ACC112 (cell line): ENCODE results near the gene ZMYM4.

Experiments used
- H2AFZ ChIP-seq: fragments of 200-600 bp; sonication (generic); one replicate; pipeline ENCODE4 v1.6.0; 2017; ENCODE audit warnings: antibody characterized with exemption, low read length; ENCODE audit not compliant: unreplicated experiment
- H3K27ac ChIP-seq: fragments of 200-600 bp; sonication (generic); 2 replicates; pipeline ENCODE4 v1.5.1; 2014; ENCODE audit warnings: low read depth, mild to moderate bottlenecking, antibody characterized with exemption, low read length, moderate library complexity
- H3K27me3 ChIP-seq: fragments of 200-600 bp; sonication (generic); 2 replicates; pipeline ENCODE4 v1.6.1; 2014; ENCODE audit warnings: mild to moderate bottlenecking, antibody characterized with exemption, low read length, moderate library complexity, mixed read lengths; ENCODE audit not compliant: insufficient read depth
- H3K36me3 ChIP-seq: fragments of 200-600 bp; sonication (generic); 2 replicates; pipeline ENCODE4 v1.6.1; 2016; ENCODE audit warnings: mild to moderate bottlenecking, antibody characterized with exemption, low read length, moderate library complexity, mixed read lengths; ENCODE audit not compliant: insufficient read depth
- H3K4me1 ChIP-seq: fragments of 200-600 bp; sonication (generic); one replicate; pipeline ENCODE4 v1.6.1; 2016; ENCODE audit warnings: low read length, mixed read lengths; ENCODE audit not compliant: insufficient read depth, unreplicated experiment, control insufficient read depth
- H3K4me3 ChIP-seq: fragments of 200-600 bp; sonication (generic); 2 replicates; pipeline ENCODE4 v1.5.1; 2014; ENCODE audit warnings: mild to moderate bottlenecking, low read depth, low read length
- H3K79me2 ChIP-seq: fragments of 200-600 bp; sonication (generic); one replicate; pipeline ENCODE4 v1.6.0; 2016; ENCODE audit warnings: low read length; ENCODE audit not compliant: control insufficient read depth, unreplicated experiment, insufficient read depth

Gene ZMYM4

GRCh38 chr1:35434703-35435102 is 166.2 kb downstream of the ZMYM4 start:
- H3K4me1 ChIP-seq, result no peaks in the 10 kb centered on the region
- no peak overlapping the region for H2AFZ ChIP-seq
- H3K79me2 ChIP-seq, result no peaks in the 10 kb centered on the region
- no peak overlapping the region for H3K27ac ChIP-seq
- H3K27me3 ChIP-seq, result no peaks in the 10 kb centered on the region
- no peaks in the 10 kb centered on the region for H3K36me3 ChIP-seq
- no peak overlapping the region for H3K4me3 ChIP-seq

DNA sequence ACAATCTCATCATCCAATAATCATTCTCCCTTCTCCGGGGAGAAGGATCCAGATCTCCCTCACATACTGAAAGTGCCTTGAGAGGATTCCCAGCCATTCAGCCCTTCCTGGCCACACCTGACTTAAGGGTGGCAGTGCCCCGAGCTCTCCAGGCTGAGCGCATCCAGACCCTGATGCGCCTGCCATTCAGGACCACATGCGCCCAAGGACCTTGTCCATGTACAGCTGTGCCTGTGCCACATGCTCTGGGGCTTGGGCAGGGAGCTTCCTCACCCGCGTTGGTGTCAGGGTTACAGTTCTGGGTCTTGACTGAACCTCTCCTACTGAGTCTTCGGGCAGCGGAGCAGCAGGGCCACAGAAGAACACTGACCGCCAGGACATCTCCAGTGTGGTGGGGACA is 167.6 kb downstream of the ZMYM4 start:
- Histone ChIP-seq H3K79me2 (no peaks in the 10 kb centered on the region), H3K36me3 (no peaks in the 10 kb centered on the region), H3K27ac (no peak overlapping the region), H2AFZ (no peak overlapping the region), H3K4me1 (no peaks in the 10 kb centered on the region), H3K27me3 (no peaks in the 10 kb centered on the region), H3K4me3 (no peak overlapping the region)

- H3K27me3 ChIP-seq, result no peaks in the 10 kb centered on the region
- H2AFZ ChIP-seq, result no peak overlapping the region
- no peaks in the 10 kb centered on the region for H3K4me1 ChIP-seq
- no peaks in the 10 kb centered on the region for H3K79me2 ChIP-seq
- H3K36me3 ChIP-seq, result no peaks in the 10 kb centered on the region
- H3K4me3 ChIP-seq, result no peak overlapping the region
- no peak overlapping the region for H3K27ac ChIP-seq
Observed at GRCh38 chr1:35437200-35437599, 168.7 kb downstream of the ZMYM4 start.

GRCh38 chr1:35439626-35440025 is 171.1 kb downstream of the ZMYM4 start:
- H3K79me2 ChIP-seq, result no peaks in the 10 kb centered on the region
- H3K36me3 ChIP-seq, result 0 out of 2 replicates have a peak, but pooled peaks cover 3% of the 10 kb centered on the region
- no peak overlapping the region for H2AFZ ChIP-seq
- H3K27me3 ChIP-seq, result no peaks in the 10 kb centered on the region
- no peak overlapping the region for H3K4me3 ChIP-seq
- no peak overlapping the region for H3K27ac ChIP-seq
- no peaks in the 10 kb centered on the region for H3K4me1 ChIP-seq

DNA sequence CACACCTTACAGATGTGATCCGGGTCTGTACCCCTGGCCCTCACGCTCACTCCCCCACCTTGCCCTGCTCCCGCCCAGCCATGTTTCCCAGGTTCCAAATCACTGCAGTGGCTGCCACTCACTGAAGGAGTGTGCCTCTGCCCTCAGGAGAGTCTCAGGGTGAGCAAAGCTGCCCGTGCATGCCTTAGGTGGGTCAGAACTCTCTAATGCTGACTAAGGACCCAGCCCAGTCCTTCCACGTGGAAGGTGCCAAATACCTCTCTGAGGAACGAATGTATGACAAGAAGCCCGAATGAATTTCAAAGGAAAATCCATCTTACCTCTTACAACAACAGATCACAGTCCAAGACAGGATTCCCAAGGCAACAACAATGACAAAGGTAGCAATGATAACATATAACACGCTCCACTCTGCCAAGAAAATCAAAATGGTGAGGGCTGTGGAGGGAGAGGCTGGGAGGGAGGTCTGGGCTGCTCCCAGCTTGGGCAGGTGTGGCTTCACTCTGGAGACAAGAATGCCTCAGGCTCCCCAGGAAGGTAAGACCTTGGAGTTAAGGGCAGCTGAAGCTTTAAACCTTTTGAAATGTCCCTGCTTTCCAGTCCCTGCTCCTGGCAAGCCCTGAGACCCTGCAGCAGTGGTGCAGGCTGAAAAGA is 173.5 kb downstream of the ZMYM4 start:
- Histone ChIP-seq H3K27ac (no peak overlapping the region), H3K4me3 (no peak overlapping the region), H3K79me2 (no peaks in the 10 kb centered on the region), H3K27me3 (no peaks in the 10 kb centered on the region), H2AFZ (no peak overlapping the region), H3K4me1 (no peaks in the 10 kb centered on the region), H3K36me3 (0 out of 2 replicates have a peak, but pooled peaks cover 3% of the 10 kb centered on the region)

DNA sequence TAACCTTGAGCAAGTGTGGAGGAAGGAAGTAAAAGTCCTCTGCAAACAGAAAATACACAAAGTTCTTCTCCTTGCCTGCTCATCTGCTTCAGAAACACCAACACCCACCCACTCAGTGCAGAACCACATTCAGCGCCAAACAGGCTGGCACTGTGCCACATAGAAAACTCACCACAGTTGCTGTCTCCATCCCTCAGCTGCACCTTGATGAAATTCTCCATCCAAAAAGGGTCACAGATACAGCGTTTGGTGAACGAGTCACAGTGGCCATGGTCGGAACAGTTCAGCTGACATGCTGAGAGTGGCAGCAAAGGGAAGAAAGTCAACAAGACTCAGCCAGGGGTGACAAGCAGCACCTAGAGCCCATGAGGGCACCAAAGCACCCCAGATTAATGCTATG is 174.2 kb downstream of the ZMYM4 start:
- H3K36me3 ChIP-seq, result 0 out of 2 replicates have a peak, but pooled peaks cover 3% of the 10 kb centered on the region
- no peak overlapping the region for H2AFZ ChIP-seq
- no peak overlapping the region for H3K4me3 ChIP-seq
- no peaks in the 10 kb centered on the region for H3K79me2 ChIP-seq
- peaks cover 6% of the 10 kb centered on the region for H3K4me1 ChIP-seq
- H3K27me3 ChIP-seq, result no peaks in the 10 kb centered on the region
- H3K27ac ChIP-seq, result no peak overlapping the region

DNA sequence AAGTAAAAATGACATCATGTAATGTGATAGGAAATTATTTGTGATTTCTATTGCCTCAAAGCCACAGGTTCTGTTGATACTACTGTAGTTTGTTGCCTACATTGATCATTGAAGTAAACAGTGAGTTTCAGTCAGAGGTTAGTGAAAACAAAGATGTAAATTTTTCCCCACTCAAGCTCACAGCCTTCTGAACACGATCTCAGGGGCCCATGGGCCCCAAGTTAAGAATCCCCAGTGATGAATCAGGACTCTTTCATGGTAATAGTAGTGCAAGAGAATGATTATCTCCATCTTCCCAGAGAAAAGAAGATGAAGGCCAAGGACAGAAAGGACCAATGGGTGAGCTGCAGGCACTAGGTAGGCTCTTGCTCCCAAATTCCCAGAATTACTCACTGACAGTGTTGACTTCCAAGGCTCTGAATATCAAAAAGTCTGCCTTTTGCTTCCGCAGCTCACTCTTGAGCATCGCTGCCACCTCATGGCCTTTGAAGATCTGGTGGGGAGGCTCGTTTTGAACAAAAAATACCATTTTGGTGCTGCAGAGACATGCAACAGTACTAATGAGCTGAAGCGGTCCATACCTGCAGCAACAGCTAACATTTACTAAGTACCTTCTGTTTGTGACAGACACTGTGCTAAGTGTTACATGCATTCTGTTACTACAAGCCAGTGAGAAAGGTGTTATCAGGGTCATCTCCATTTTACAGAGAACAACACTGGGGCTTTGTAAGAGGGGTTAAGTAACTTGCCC is 175.4 kb downstream of the ZMYM4 start:
- H3K36me3 ChIP-seq, result 0 out of 2 replicates have a peak, but pooled peaks cover 3% of the 10 kb centered on the region
- H3K79me2 ChIP-seq, result no peaks in the 10 kb centered on the region
- no peak overlapping the region for H3K27ac ChIP-seq
- H2AFZ ChIP-seq, result no peak overlapping the region
- no peaks in the 10 kb centered on the region for H3K27me3 ChIP-seq
- peaks cover 16% of the 10 kb centered on the region for H3K4me1 ChIP-seq
- no peak overlapping the region for H3K4me3 ChIP-seq

DNA sequence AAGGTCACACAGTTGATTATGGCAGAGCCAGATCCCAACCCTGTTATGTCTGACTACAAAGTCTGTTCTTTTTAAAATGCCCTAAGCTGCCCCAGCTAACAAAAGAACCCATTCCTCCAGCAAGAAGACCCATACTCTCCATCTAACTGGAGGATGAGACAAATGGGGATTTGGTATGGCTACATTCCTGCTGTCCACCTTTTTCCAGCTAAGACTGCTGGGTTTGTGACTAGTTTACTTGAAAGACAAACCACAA is 175.9 kb downstream of the ZMYM4 start:
- Histone ChIP-seq H2AFZ (no peak overlapping the region), H3K4me1 (peaks cover 20% of the 10 kb centered on the region), H3K27ac (no peak overlapping the region), H3K79me2 (no peaks in the 10 kb centered on the region), H3K27me3 (no peaks in the 10 kb centered on the region), H3K36me3 (0 out of 2 replicates have a peak, but pooled peaks cover 3% of the 10 kb centered on the region), H3K4me3 (no peak overlapping the region)

GRCh38 chr1:35447278-35447677 is 178.8 kb downstream of the ZMYM4 start:
- no peak overlapping the region for H2AFZ ChIP-seq
- H3K27ac ChIP-seq, result no peak overlapping the region
- H3K36me3 ChIP-seq, result peaks cover 6% of the 10 kb centered on the region; the same call in 1 of the 2 replicates

GRCh38 chr1:35448344-35448801 is 179.9 kb downstream of the ZMYM4 start:
- H2AFZ ChIP-seq, result no peak overlapping the region
- peak overlapping the region; percentile 44 for H3K4me3 ChIP-seq
- no peaks in the 10 kb centered on the region for H3K79me2 ChIP-seq
- H3K36me3 ChIP-seq, result peaks cover 4% of the 10 kb centered on the region; the same call in 1 of the 2 replicates
- H3K27ac ChIP-seq, result peak overlapping the region; percentile 97
- no peaks in the 10 kb centered on the region for H3K27me3 ChIP-seq
- peaks cover 46% of the 10 kb centered on the region for H3K4me1 ChIP-seq

More at GRCh38 chr1:35447278-35447677, 178.8 kb downstream of the ZMYM4 start:
- Histone ChIP-seq H3K27me3 (no peaks in the 10 kb centered on the region), H3K79me2 (no peaks in the 10 kb centered on the region), H3K4me3 (no peak overlapping the region), H3K4me1 (peaks cover 38% of the 10 kb centered on the region)
